Stimulated activated CD4-positive, alpha-beta T cell treated with anti-CD3 and anti-CD28 coated beads, Interleukin-4, amount 100 ng/mL, for 24 hours (primary cell): ENCODE data around the gene USB1.

Source experiments
- DNase-seq: peaks from one replicate; pipeline ENCODE4 v3.0.0-alpha.2; 2020

USB1 gene

DNA sequence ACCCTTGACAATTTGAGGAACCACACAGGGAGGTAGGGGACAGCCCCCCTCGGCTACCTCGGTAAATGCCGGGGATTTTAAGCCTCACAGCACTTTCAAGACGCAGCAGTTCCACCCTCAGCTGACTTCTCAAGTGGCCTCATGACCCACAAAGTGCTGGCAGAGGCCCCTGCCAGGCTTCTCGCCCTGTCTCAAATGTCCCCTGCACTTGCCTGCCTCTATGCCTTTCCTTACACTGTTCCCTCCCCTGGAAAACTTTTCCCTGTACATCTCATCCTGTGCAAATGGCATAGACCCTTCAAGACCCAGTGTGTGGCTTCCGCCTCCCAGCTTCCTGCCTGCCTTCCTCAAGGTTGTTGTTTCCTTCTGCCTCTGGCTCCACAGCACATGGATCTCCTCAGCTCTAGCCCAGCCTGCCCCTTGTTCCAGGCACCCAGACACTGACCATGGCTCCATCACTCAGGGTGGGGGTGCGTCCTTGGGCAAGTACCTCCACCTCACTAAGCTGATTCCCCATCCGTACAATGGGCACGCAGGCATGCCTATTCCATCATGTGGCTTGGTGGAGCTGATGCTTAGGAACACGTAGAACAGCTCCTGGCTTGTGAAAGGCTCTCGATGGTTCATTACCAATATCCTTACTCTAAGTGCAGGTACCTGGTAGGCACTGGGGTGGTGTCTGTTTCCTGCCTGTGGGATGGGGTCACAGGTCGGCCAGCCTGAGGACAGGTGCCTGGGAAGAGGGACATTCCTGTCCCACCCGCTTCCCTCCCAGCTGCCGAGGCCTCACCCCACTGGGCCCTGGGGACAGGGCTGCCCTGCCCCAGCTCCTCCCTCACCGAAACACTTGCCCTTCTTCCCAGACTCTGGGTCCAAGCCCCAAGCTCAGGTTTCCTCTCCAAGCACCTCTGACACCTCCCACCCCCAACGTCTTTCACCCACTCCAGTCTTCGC, 48.3 kb downstream of the USB1 start:
- no peak for DNase-seq

GRCh38 chr16:58051296-58051695, 50.1 kb downstream of the USB1 start:
- DNase-seq: no peak

DNA sequence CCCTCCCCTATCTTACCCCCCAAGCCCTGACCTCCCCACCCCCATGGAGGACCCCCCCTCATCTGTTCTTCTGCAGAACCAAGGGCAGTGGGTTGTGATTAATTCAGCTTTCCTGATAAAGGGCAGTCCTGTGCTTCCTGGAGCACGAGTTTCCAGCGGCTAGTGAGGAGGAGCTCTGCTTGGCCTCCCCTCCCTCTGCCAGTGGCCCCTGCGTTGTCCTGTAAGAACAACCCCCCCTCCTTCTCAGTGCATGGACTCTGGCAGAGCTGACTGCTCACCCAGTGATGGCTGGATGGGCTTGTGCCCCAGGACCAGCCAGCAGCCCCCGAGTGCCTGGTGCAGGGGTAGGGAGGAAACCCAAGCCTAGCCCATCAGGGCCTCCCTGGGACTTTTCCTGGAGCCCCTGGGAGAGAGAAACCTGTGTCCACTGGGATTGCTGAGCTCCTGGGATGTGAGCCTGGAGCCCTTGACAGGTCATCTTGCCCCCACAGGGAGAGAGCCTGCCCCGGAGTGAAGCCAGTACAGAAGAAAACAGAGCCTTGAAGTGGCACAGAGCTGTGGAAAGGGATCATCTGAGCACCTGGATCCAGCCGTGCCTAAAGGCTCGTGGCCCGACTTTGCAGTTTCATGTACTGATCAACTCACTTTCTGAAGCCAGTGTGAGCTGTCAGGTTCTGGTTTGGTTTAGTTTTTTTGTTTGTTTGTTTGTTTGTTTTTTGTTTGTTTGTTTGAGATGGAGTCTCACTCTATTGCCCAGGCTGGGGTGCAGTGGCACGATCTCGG, 50.8 kb downstream of the USB1 start:
- DNase-seq: no peak

- DNase-seq: no peak
These were observed 52.4 kb downstream of the USB1 start for GRCh38 chr16:58053682-58054005.

- DNase-seq: no peak
These were observed 53.1 kb downstream of the USB1 start for GRCh38 chr16:58054289-58054688.

DNA sequence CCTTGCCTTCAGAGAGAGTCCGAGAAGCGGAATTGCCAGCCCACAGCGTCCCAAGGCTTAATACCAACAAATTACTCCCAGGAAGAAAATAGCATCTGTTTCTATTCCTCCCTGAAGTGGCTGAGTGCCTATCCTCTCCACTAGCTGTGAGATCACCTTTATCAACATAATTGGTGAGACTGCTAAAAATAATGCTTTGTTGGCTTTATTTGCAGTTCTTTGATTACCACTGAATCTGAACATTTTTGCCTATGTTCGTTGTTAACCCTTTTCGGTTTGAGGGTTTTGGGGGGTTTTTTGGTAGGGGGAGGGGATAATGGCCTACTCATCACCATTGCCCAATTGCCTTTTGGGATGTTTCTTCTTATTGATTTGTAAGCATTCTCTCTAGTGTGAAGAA, 55.4 kb downstream of the USB1 start:
- no peak for DNase-seq

DNA sequence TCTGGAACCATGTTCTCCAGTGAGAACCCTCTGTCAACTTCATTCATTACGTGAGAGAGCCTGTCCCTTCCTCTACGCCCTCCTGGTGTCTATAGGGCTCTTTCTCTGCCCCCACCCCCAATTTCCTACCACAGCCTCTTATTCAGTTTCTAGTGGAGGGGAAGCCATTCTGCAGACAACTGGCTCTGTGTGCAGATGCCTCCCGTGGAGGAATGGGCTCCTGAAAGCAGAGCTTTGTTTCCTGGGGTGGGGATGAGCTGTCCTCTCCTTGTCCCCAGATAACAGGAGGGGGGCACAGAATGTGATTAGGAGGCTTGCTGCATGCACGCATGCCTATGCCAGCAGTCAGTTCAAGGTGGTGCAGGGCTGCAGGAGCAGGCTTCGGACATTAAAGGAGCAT, 55.9 kb downstream of the USB1 start:
- no peak for DNase-seq

DNA sequence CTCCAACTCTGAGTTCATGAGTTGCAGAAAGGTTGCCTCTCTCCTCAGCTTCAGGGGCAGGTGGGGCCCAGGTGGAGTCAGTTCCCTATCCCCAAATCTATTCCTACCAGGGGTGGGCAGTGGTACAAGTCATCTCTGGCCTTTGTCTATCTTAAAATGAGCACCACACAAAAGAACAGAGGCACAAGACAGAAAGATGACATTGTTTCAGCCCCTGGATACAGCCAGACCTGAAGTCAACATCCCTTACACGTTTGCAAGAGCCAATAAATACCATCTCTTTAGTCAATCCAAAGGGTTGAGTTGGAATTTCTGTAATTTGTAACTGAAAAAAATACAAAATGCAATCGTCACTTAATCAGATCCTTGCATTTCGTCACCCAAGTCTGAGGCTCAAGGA, 56.6 kb downstream of the USB1 start:
- DNase-seq: no peak

- no peak for DNase-seq
These were observed 61.6 kb downstream of the USB1 start for GRCh38 chr16:58062821-58063220.

DNA sequence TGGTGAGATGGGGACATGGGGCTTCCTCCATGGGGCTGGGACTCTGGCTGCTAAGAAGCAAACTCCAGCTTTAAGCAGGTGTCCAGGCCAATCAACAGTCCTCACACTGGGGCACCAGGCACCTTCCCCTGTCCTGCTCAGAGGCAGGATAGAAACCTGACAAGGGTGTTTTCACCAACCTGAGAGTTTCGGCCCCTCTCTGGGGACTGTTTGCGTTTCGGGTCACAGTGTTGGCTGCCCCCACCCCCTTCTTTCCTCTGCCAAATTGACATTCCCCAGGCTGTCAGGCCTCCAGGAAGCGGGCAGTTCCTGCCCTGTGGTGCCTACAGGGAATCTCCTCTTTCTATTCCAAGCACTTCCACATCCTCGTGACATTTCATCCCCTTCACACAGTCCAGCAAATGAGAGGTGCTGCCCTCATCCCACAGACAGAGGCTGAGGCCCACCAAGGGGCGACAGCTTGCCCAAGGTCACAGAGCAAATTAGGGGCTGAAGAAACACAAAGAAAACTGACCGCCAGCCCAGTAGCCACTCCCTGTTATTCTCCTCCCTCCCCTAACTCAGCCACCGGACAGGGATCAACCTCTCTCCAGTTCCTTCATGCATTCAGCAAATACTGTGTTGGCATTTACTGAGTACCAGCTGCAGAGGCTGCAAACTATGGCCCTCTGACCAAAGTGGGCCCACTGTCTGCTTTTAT, 62.3 kb downstream of the USB1 start:
- DNase-seq: no peak

- no peak for DNase-seq
These were observed 69.4 kb downstream of the USB1 start for GRCh38 chr16:58070585-58070984.
